ENCODE results near the gene RAPGEF4.

The RAPGEF4 gene

DNA sequence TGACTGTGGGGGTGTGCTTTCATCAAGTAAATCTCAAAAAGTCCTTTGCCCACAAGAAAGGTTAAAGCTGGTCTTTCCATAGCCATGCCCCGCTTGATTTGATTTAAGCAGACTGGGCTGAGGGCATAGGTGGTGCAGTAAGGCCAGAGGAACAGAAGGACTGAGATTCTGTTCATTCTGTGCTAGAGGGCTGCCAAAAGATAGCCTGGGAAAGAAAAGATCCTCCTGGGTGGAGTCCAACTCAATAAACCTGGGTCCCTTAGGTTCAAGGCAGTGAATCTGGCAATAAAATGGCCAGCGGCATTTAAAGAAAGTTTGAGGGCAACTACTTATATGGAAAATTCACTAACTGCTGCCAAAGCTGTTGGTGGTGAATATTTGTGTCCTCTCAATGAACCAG lies 280.8 kb downstream of the RAPGEF4 start:
- TF ChIP-seq ZNF266 (tag by site-specific recombination; IDR thresholded peaks at IDR 0.05; ENCODE audit: low read depth) (no peak), ZNF350 (tag by site-specific recombination; IDR thresholded peaks at IDR 0.05) (no peak), ZNF19 (tag by site-specific recombination; IDR thresholded peaks at IDR 0.05; ENCODE audit: low read depth) (no peak), ZBTB10 (tag by site-specific recombination; IDR thresholded peaks at IDR 0.05) (no peak), ZNF362 (tag by site-specific recombination; IDR thresholded peaks at IDR 0.05) (no peak), KLF17 (tag by site-specific recombination; IDR thresholded peaks at IDR 0.05) (no peak), ZEB2 (tag by site-specific recombination; IDR thresholded peaks at IDR 0.05) (no peak), ZIC2 (tag by site-specific recombination; IDR thresholded peaks at IDR 0.05) (no peak), ZNF658 (tag by site-specific recombination; IDR thresholded peaks at IDR 0.05) (no peak), SETDB1 (IDR thresholded peaks at IDR 0.05; ENCODE audit: insufficient read length, low read length) (no peak), ZNF211 (tag by site-specific recombination; IDR thresholded peaks at IDR 0.05; ENCODE audit: low read depth) (no peak), SP3 (tag by site-specific recombination; IDR thresholded peaks at IDR 0.05) (no peak), IKZF3 (tag by site-specific recombination; IDR thresholded peaks at IDR 0.05) (no peak), ZNF660 (tag by site-specific recombination; IDR thresholded peaks at IDR 0.05) (no peak), MEIS1 (CRISPR knock-in tag; IDR thresholded peaks at IDR 0.05; ENCODE audit: borderline replicate concordance) (no peak), HIC1 (tag by site-specific recombination; IDR thresholded peaks at IDR 0.05) (no peak)
- TF ChIP-seq, protein P1, sequence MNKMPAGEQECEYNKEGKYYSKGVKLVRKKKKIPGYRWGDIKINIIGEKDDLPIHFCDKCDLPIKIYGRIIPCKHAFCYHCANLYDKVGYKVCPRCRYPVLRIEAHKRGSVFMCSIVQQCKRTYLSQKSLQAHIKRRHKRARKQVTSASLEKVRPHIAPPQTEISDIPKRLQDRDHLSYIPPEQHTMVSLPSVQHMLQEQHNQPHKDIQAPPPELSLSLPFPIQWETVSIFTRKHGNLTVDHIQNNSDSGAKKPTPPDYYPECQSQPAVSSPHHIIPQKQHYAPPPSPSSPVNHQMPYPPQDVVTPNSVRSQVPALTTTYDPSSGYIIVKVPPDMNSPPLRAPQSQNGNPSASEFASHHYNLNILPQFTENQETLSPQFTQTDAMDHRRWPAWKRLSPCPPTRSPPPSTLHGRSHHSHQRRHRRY (tag by site-specific recombination; IDR thresholded peaks at IDR 0.05), result no peak
- ChIA-PET POLR2A (no interaction called here), CTCF (interaction anchor here (0.9 to 1.1 kb wide), 2 partner anchors 10 to 11 kb away, joined by 3 to 4 read pairs; no protein-coding TSS in a partner anchor)
- Histone ChIP-seq H3K4me1 (ENCODE audit: control insufficient read depth, insufficient read depth, low read length) (no peaks in the 10 kb centered on the region), H3K36me3 (ENCODE audit: control insufficient read depth in 2 of 2, insufficient read depth in 1 of 2, low read length in 2 of 2) (no peaks in the 10 kb centered on the region), H3K4me3 (ENCODE audit: low read depth, low read length) (no peak overlapping the region), H3K9me3 (ENCODE audit: control insufficient read depth, insufficient read depth, low read depth, low read length) (no peaks in the 10 kb centered on the region), H3K27ac (ENCODE audit: extremely low read depth, low read depth, low read length) (no peak overlapping the region)
